HG03139 (cell line): Measurements from ENCODE around the gene ERVV-1.
"Not testable (repeated sequence)": the region's sequence is repeated elsewhere in the genome, so short reads cannot be mapped to it uniquely, and the experiment has no call there.

Experiments used
- ATAC-seq: cut with Tn5 transposase; IDR thresholded peaks from one replicate; pipeline ENCODE4 v1.9.1; 2021; ENCODE audit not compliant: unreplicated experiment

Gene ERVV-1

GRCh38 chr19:53013621-53014020 lies at the start of gene ERVV-1:
ERVV-1 (plus strand) TSS chr19:53013921; CDS start chr19:53014091, 170 bp downstream.
- no peak for ATAC-seq

- no peak for ATAC-seq
Observed at GRCh38 chr19:52967772-52968171, 45.9 kb upstream of the ERVV-1 start.

- ATAC-seq, result no peak
Observed at GRCh38 chr19:52981329-52981728, 32.4 kb upstream of the ERVV-1 start.

GRCh38 chr19:52983167-52983566 lies 30.6 kb upstream of the ERVV-1 start:
- ATAC-seq, result not testable (repeated sequence)

- no peak for ATAC-seq
Observed at GRCh38 chr19:52987221-52987620, 26.5 kb upstream of the ERVV-1 start.

GRCh38 chr19:52988506-52988905 lies 25.2 kb upstream of the ERVV-1 start:
- ATAC-seq, result no peak

GRCh38 chr19:52990759-52991418 lies 22.8 kb upstream of the ERVV-1 start:
- no peak for ATAC-seq

- no peak for ATAC-seq
Observed at GRCh38 chr19:52991484-52991883, 22.2 kb upstream of the ERVV-1 start.

GRCh38 chr19:52992109-52993004 lies 21.4 kb upstream of the ERVV-1 start:
- no peak for ATAC-seq

GRCh38 chr19:52993342-52994178 lies 20.2 kb upstream of the ERVV-1 start:
- no peak for ATAC-seq

- no peak for ATAC-seq
Observed at GRCh38 chr19:52995711-52996110, 18.0 kb upstream of the ERVV-1 start.

GRCh38 chr19:52997975-52998374 lies 15.7 kb upstream of the ERVV-1 start:
- no peak for ATAC-seq

- ATAC-seq, result no peak
Observed at GRCh38 chr19:53002479-53002878, 11.2 kb upstream of the ERVV-1 start.

GRCh38 chr19:53004242-53004641 lies 9.5 kb upstream of the ERVV-1 start:
- no peak for ATAC-seq

- no peak for ATAC-seq
Observed at GRCh38 chr19:53007200-53007599, 6.5 kb upstream of the ERVV-1 start.

GRCh38 chr19:53007606-53008005 lies 6.1 kb upstream of the ERVV-1 start:
- no peak for ATAC-seq

GRCh38 chr19:53008061-53008778 lies 5.5 kb upstream of the ERVV-1 start:
- ATAC-seq, result no peak

- ATAC-seq, result no peak
Observed at GRCh38 chr19:53010494-53010893, 3.2 kb upstream of the ERVV-1 start.

- ATAC-seq, result no peak
Observed at GRCh38 chr19:53012006-53012405, 1.7 kb upstream of the ERVV-1 start.

GRCh38 chr19:53015159-53015558 lies 1.4 kb downstream of the ERVV-1 start:
- no peak for ATAC-seq

GRCh38 chr19:53015730-53016129 lies 2.0 kb downstream of the ERVV-1 start:
- ATAC-seq, result no peak
